Omental fat pad (tissue), 4 donors: ENCODE measurements around the gene CENPP. TPM values are rescaled to one million over a fixed set of nuclear protein-coding genes. Genes with fewer than 3 reads are reported as not detected.

Source experiments
- ATAC-seq: fragments of 150-250 bp; one replicate; pipeline ENCODE4 v1.9.1; 2016; ENCODE audit warnings: mild to moderate bottlenecking, moderate library complexity; ENCODE audit not compliant: low FRiP score
- DNase-seq: peaks from one replicate; pipeline ENCODE4 v3.0.0-alpha.2; 2019; ENCODE audit warnings: low spot score
- total RNA-seq, 4 donors: library from RNA; depleted of rRNA; stranded (reverse); fragments of >200 nt; gene quantifications; one replicate each; pipeline ENCODE4 v1.1.0, GENCODE V29; 2016
- TF ChIP-seq, protein P1 (sequence below), 3 donors: fragments of 450-650 bp; IDR thresholded peaks; one replicate each; pipeline ENCODE4 v1.5.1; 2016 to 2017; ENCODE audit warnings: antibody characterized with exemption in 3 of 3, mild to moderate bottlenecking in 3 of 3, moderate library complexity in 2 of 3

The CENPP gene
- total RNA-seq: 1 to 10 TPM; 1.2 to 7.0 (median 5.6) TPM

DNA sequence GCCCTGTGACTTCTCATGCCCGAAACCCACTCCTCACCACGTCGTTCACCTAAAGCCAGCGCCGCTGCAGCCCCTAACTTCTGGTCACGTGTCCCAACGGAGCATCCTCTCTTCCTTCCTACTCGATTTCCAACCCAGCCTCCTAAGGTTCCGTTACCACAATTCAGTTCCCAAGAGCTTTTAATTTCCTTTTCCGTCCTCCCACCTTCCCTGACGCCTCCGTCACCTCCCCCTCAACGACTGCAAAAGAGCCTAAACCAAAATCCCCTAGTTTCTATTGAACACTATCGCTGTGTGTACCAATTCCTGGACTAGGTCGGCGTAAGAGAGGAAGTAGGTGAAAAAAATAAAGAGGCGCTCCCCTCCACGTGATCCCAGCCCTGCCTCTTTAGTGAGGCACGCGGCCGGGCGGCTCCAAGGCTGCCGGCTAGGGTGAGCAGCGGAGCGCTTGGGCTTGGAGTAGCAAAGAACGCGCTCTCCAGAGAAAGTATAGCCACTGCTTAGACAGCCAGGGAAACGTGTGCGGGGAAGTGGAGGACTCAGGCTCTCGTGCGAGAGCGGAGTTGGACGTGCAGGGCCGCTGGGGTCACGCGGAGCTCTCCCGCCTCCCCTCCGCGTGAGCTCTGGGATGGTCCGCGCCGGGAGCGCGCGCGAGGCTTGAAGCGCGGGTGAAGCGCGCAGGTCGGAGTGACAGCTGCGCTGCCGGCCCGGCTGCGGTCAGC, at the start of gene CENPP, which contains the start of gene NOL8:
Gene CENPP, plus strand, starts transcription at position 685 of the 722 bp plus-strand sequence.
Gene NOL8, minus strand, starts transcription at position 82 of the 722 bp plus-strand sequence. CDS start 1,189 bp downstream, outside the sequence.
- TF ChIP-seq, protein P1, sequence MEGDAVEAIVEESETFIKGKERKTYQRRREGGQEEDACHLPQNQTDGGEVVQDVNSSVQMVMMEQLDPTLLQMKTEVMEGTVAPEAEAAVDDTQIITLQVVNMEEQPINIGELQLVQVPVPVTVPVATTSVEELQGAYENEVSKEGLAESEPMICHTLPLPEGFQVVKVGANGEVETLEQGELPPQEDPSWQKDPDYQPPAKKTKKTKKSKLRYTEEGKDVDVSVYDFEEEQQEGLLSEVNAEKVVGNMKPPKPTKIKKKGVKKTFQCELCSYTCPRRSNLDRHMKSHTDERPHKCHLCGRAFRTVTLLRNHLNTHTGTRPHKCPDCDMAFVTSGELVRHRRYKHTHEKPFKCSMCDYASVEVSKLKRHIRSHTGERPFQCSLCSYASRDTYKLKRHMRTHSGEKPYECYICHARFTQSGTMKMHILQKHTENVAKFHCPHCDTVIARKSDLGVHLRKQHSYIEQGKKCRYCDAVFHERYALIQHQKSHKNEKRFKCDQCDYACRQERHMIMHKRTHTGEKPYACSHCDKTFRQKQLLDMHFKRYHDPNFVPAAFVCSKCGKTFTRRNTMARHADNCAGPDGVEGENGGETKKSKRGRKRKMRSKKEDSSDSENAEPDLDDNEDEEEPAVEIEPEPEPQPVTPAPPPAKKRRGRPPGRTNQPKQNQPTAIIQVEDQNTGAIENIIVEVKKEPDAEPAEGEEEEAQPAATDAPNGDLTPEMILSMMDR (IDR thresholded peaks at IDR 0.05): no peak
- DNase-seq (peak; percentile 54), ATAC-seq (peak; percentile 97)

DNA sequence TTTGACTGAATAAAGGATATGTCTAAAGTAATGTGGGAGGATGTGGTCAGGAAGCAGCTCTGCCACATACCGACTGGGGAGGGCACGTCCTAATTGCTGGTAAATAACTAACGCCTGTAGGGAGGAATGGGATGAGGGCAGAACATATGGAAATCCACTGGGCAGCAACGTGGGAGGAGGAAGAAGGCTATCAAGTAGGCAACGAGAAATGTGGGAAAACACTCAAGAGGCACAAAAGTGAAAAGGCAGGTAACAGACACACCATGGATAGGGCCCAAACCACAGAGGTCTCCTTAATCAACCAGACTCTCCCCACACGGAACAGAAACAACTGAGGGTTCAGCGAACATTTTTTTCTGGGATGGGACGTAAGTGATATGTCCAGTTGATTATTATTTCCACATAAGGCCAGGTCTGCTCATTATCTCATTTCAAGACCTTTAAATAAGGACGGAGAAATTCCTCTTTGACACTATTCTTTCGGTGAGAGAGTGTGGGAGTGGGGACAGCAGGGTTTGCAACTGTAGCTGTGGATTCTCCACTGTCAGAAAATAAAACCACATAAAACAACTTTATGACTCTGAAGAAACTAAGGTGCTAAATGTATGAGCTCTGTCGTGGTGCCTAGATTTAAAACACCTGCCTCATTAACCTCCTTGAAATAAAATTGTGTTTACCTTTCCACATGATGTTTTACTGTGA, 49.3 kb upstream of the CENPP start:
- DNase-seq: no peak
- no peak for ATAC-seq
- TF ChIP-seq, protein P1 (IDR thresholded peaks at IDR 0.05): no peak

DNA sequence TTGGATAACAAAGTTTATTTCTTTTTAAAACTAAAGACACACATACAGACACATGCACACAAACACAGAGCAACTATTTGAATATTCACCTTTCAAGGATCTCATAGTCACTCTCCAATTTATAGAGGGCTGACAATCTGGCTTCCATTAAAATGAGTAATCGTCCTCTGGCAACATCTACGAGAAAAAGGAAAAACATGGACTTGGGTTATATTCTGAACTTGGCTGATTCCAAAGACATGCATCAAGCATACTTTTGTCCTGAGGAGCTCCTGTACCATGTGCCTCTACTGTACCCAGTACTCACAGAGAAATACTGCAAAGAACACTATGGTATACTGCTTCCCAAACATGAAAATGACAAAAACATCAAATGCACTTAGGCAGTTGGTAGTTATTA, 47.6 kb upstream of the CENPP start:
- TF ChIP-seq, protein P1 (IDR thresholded peaks at IDR 0.05): no peak
- DNase-seq: no peak
- no peak for ATAC-seq

DNA sequence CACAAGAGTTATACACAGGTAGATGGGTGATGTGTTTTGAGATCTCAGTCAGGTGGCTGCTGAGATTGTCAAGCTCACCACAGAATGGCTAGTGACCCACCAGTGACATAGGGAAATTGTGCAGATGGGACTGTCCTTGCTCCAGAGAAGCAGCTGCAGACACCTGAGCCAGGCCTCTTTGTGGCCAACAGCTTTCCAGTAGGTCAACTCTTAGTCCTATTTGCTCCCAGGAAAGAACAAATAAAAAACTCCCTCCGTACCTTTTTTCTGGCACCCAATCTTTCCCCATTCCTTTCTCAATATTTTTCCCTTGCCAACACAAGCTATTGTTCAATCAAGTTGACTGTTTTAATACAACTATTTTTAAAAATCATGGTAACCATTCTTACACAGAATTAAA, 46.5 kb upstream of the CENPP start:
- TF ChIP-seq, protein P1 (IDR thresholded peaks at IDR 0.05): no peak
- no peak for DNase-seq
- no peak for ATAC-seq

DNA sequence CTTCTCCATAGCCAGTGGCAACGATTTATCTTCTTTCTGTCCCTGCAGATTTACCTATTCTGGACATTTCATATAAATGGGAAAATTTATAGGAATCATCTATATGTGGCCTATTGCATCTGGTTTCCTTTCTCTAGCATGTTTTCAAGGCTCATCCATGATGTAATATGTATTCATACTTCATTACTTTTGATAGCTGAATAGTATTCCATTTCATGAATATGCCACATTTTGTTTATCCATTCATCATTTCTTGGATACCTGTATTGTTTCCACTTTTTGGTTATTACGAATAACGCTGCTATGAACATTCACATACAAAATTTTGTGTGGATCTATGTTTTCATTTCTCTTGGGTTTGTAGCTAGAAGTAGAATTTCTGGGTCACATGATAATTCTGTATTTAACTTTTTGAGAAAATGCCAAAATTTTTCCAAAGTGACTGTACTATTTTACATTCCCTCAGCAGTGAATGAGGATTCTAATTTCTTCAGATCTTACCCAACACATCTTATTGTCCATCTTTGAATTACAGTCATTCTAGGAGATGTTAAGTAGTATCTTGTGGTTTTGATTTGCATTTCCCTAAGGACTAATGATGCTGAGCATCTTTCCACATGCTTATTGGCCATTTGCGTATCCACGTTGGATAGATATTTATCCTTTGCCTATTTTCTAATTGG, 35.9 kb upstream of the CENPP start:
- TF ChIP-seq, protein P1 (IDR thresholded peaks at IDR 0.05): no peak
- no peak for ATAC-seq
- no peak for DNase-seq

DNA sequence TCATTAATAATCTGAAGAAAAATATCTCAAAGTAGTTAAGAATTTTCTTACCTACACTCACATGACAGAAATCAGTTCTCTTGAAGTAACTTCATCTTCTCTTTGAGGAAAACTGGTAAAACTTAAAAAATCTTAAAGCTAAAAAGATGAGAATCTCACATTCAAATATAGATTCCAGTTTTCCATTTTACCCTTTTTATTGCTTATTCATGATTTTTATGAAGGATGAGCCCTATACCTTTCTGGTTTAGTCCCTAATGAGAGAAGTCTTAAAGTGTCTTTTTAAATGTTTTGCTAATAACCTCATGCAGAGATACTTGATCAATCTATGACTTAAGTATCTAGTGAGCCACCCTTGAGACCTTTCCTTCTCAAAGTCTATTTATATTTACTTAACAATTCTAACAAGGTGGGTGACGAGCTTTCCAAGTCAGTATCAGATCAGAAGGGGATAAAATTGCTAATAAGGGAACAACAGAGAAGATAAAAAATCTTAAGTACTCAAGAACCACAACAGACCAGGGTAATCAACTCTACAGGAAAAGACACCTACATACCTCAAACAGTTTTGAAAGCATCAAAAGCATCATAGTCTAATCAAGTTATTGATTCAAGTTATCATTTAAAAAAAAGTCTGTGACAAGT, 34.8 kb upstream of the CENPP start:
- no peak for ATAC-seq
- no peak for DNase-seq
- TF ChIP-seq, protein P1 (IDR thresholded peaks at IDR 0.05): no peak
